Fibroblast of the aortic adventitia (primary cell): Measurements from ENCODE around the gene MYO18B. TPM values are rescaled to one million over a fixed set of nuclear protein-coding genes. Genes with fewer than 3 reads are reported as not detected.
"Not testable (repeated sequence)": the region's sequence is repeated elsewhere in the genome, so short reads cannot be mapped to it uniquely, and the experiment has no call there.

ENCODE experiments used
- DNase-seq: peaks from one replicate; pipeline ENCODE4 v3.0.0-alpha.2; 2010; ENCODE audit warnings: low read depth
- H3K4me3 ChIP-seq: 2 replicates; pipeline ENCODE4 v1.5.1; 2011; ENCODE audit warnings: low read depth, mild to moderate bottlenecking, control low read depth, low read length, moderate library complexity
- CTCF ChIP-seq: IDR thresholded peaks from 2 replicates; pipeline ENCODE4 v1.5.1; 2011; ENCODE audit warnings: mild to moderate bottlenecking, low read length, control low read depth, inconsistent platforms; ENCODE audit not compliant: insufficient read depth
- total RNA-seq: library from RNA; depleted of rRNA; stranded (reverse); fragments of >200 nt; gene quantifications from 2 replicates; pipeline ENCODE4 v1.2.3, GENCODE V29; 2012; ENCODE audit warnings: low replicate concordance

MYO18B gene
- total RNA-seq, 1 donor, result not detected

- H3K4me3 ChIP-seq, result no peak overlapping the region
- peak; percentile 31 for TF ChIP-seq CTCF
- peak; percentile 55 for DNase-seq
Observed at GRCh38 chr22:25702040-25702439, 39.9 kb upstream of the MYO18B start.

- no peak overlapping the region for H3K4me3 ChIP-seq
- TF ChIP-seq CTCF, result no peak
- DNase-seq, result no peak
Observed at GRCh38 chr22:25702571-25703167, 39.3 kb upstream of the MYO18B start.

GRCh38 chr22:25704701-25705100 is 37.3 kb upstream of the MYO18B start:
- H3K4me3 ChIP-seq, result no peak overlapping the region
- no peak for TF ChIP-seq CTCF
- DNase-seq, result no peak

- DNase-seq, result no peak
- H3K4me3 ChIP-seq, result no peak overlapping the region
- TF ChIP-seq CTCF, result no peak
Observed at GRCh38 chr22:25706197-25706596, 35.8 kb upstream of the MYO18B start.

GRCh38 chr22:25708430-25708829 is 33.6 kb upstream of the MYO18B start:
- DNase-seq, result not testable (repeated sequence)

GRCh38 chr22:25709758-25710157 is 32.2 kb upstream of the MYO18B start:
- DNase-seq, result no peak
- H3K4me3 ChIP-seq, result no peak overlapping the region
- no peak for TF ChIP-seq CTCF

More at GRCh38 chr22:25708430-25708829, 33.6 kb upstream of the MYO18B start:
- not testable (repeated sequence) for H3K4me3 ChIP-seq

GRCh38 chr22:25710501-25710900 is 31.5 kb upstream of the MYO18B start:
- H3K4me3 ChIP-seq, result no peak overlapping the region
- DNase-seq, result no peak
- no peak for TF ChIP-seq CTCF
